ENCODE measurements around the gene LDLRAD3.

- TF ChIP-seq CTCF (optimal IDR thresholded peaks at IDR 0.05 in 1 of 3, IDR thresholded peaks at IDR 0.05 in 1 of 3, conservative IDR thresholded peaks at IDR 0.05 in 1 of 3; ENCODE audit: extremely low read depth in 1 of 3, insufficient read depth in 2 of 3, low read length in 3 of 3) = no peak
- no peak for TF ChIP-seq EZH2 (IDR thresholded peaks at IDR 0.05; ENCODE audit: low read length)
Measured at GRCh38 chr11:35934271-35934670, 9.6 kb upstream of the LDLRAD3 start.

All from keratinocyte (primary cell).